Mesendoderm (in vitro differentiated cells): ENCODE data around the gene KANK4. TPM values are rescaled to one million over a fixed set of nuclear protein-coding genes. Genes with fewer than 3 reads are reported as not detected.

Source experiments
- small RNA-seq: library from polyadenylated mRNA; stranded (forward); fragments of <200 nt; extraction: miRNeasy Mini kit (QIAGEN cat#:217004); gene quantifications from one replicate; pipeline ENCODE3, GENCODE V24; 2013; ENCODE audit not compliant: insufficient read depth

Gene KANK4

Small RNA genes within 50 kb of the gene (small RNA-seq; reads per million reads assigned to genes)
- not detected for gene RNU6-371P
